ENCODE data around the gene SLC9A9. TPM values are rescaled to one million over a fixed set of nuclear protein-coding genes. Genes with fewer than 3 reads are reported as not detected.

SLC9A9 gene
- total and polyA plus RNA-seq, 2 of the 8 experiments (the other 6 are each of a cell fraction or from before 2014, with no cell fraction given) = 0.48 to 1.1 TPM

DNA sequence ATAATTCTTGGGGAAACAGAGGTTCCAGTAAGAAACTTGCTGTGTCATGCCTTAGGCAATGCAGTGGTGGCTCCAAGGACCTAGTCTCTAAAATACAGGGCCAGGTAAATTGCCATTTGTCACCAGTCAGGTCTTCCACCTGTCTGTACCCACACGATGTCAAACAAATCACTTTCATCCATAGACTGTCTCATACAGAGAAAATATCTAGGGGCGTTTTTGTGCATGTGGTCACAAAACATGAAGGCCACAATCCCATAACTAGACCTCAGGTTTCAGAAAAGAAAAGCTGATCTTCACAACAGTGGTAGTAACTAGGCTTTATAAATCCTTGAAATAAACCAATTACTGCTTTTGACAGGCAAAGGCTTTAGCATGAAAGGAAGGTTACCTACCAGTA is 92.3 kb downstream of the SLC9A9 start (continued):
- no peak for TF ChIP-seq ZNF274 (IDR thresholded peaks at IDR 0.05; ENCODE audit: borderline replicate concordance, extremely low read depth, low read length)
